Measurements from ENCODE around the gene TMPRSS3.

DNA sequence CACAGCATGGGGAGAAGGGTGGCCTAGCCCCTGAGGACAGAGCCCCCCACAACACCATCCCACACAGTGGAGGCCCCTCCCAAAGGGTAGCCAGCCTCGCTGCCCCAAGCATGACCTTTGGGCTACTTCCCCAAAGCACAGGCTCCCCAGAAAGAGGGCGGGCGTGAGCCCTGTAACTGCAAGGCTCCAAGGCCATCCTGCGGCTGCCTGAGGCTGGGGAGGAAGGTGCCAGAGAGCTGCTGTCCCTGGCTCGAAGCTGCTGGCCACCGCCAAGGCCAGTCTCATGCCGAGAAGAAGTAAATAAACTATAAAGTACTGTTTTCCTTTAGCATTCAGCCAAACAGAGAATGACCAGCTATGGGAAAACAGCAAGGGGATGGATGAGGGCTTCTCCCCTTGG, 35.3 kb upstream of the TMPRSS3 start:
- TF ChIP-seq, protein P1, sequence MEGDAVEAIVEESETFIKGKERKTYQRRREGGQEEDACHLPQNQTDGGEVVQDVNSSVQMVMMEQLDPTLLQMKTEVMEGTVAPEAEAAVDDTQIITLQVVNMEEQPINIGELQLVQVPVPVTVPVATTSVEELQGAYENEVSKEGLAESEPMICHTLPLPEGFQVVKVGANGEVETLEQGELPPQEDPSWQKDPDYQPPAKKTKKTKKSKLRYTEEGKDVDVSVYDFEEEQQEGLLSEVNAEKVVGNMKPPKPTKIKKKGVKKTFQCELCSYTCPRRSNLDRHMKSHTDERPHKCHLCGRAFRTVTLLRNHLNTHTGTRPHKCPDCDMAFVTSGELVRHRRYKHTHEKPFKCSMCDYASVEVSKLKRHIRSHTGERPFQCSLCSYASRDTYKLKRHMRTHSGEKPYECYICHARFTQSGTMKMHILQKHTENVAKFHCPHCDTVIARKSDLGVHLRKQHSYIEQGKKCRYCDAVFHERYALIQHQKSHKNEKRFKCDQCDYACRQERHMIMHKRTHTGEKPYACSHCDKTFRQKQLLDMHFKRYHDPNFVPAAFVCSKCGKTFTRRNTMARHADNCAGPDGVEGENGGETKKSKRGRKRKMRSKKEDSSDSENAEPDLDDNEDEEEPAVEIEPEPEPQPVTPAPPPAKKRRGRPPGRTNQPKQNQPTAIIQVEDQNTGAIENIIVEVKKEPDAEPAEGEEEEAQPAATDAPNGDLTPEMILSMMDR (conservative IDR thresholded peaks at IDR 0.05): no peak
- no peak for TF ChIP-seq ZFX (IDR thresholded peaks at IDR 0.05)
